GM18868 (cell line): ENCODE data around the gene WDFY4.

Experiments used
- ATAC-seq: cut with Tn5 transposase; IDR thresholded peaks from one replicate; pipeline ENCODE4 v1.9.1; 2021; ENCODE audit warnings: mild to moderate bottlenecking, moderate library complexity; ENCODE audit not compliant: unreplicated experiment

Gene WDFY4

GRCh38 chr10:48705401-48705938 lies 20.8 kb downstream of the WDFY4 start:
- peak; percentile 43 for ATAC-seq

- no peak for ATAC-seq
Observed at GRCh38 chr10:48707472-48707871, 22.8 kb downstream of the WDFY4 start.

GRCh38 chr10:48708144-48708543 lies 23.5 kb downstream of the WDFY4 start:
- ATAC-seq = no peak

GRCh38 chr10:48710647-48711275 lies 26.1 kb downstream of the WDFY4 start:
- no peak for ATAC-seq

- ATAC-seq = no peak
Observed at GRCh38 chr10:48711830-48712229, 27.2 kb downstream of the WDFY4 start.

GRCh38 chr10:48714088-48714487 lies 29.4 kb downstream of the WDFY4 start:
- ATAC-seq = no peak

GRCh38 chr10:48716416-48716815 lies 31.7 kb downstream of the WDFY4 start:
- no peak for ATAC-seq

GRCh38 chr10:48720611-48721010 lies 35.9 kb downstream of the WDFY4 start:
- ATAC-seq = no peak

- no peak for ATAC-seq
Observed at GRCh38 chr10:48722153-48723145, 37.8 kb downstream of the WDFY4 start.

GRCh38 chr10:48724127-48724526 lies 39.5 kb downstream of the WDFY4 start:
- no peak for ATAC-seq

- no peak for ATAC-seq
Observed at GRCh38 chr10:48725708-48726107, 41.0 kb downstream of the WDFY4 start.

GRCh38 chr10:48727866-48728265 lies 43.2 kb downstream of the WDFY4 start:
- no peak for ATAC-seq

- ATAC-seq = no peak
Observed at GRCh38 chr10:48729222-48729621, 44.5 kb downstream of the WDFY4 start.

- no peak for ATAC-seq
Observed at GRCh38 chr10:48729941-48730457, 45.3 kb downstream of the WDFY4 start.

GRCh38 chr10:48731141-48731540 lies 46.5 kb downstream of the WDFY4 start:
- ATAC-seq = no peak

GRCh38 chr10:48731654-48732053 lies 47.0 kb downstream of the WDFY4 start:
- ATAC-seq = no peak

GRCh38 chr10:48733329-48733728 lies 48.7 kb downstream of the WDFY4 start:
- ATAC-seq = no peak

GRCh38 chr10:48735836-48736390 lies 51.2 kb downstream of the WDFY4 start:
- ATAC-seq = no peak

GRCh38 chr10:48736596-48736995 lies 51.9 kb downstream of the WDFY4 start:
- ATAC-seq = no peak

- no peak for ATAC-seq
Observed at GRCh38 chr10:48737886-48738285, 53.2 kb downstream of the WDFY4 start.

- no peak for ATAC-seq
Observed at GRCh38 chr10:48739170-48739569, 54.5 kb downstream of the WDFY4 start.
